Inflammatory macrophage (primary cell): Measurements from ENCODE around the gene ROR1.

Experiments used
- DNase-seq, 2 donors: peaks; one replicate each; pipeline ENCODE4 v3.0.0-alpha.2; 2020 to 2022

ROR1 gene

DNA sequence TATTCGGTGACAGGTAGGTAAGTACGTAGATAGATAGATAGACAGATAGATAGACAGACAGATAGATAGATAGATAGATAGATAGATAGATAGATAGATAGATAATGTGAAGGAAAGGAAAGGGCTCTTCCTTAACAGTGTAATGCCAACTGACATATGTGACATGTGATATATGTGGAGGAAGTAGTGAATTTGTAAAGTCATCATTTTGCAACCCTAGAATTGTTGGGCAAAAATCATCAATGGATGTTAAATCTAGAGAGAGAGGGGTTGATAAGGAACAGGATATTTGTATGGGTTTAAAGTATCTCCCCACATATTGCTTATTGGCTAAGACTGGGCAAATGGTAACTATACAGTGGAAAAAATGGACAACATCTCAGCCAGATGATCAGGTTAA, 166.6 kb downstream of the ROR1 start:
- no peak for DNase-seq

DNA sequence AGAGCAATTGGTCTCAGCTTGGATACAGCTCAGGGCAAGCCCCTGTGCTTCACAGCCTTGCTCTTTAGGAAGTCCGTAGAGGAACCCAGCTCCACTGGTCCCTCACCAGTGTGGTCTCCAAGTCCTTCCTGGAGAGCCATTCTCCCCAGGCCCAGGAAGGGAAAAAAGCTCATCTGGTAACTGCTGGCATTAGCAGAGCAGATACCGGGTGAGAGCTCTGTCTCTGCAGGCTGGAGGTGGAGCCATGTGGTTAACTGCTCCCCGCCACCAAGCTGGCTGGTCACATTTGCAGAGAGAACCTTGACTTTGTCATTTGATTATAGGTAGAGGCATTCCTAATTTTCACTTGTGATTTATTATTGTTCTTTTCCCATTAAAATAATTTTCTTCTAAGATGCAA, 169.6 kb downstream of the ROR1 start:
- no peak for DNase-seq

DNA sequence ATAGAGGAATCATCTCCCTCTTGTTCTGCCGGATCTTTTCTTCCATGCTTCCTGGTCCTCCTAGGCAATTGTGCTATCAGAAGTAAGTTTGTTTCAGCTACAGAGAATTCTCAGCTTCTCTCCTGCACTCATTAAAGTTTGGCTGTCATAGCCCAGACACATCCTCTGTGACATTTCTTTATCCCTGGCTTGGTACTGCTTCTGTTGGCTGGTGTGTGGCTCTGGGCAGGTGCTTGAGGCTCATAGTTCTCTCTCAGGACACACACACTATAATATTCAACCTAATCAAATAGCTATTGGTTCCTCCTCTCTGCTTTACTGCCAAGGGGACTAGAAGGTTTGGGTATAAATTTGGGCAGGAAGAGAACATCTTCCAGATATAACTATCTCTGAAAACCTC, 172.1 kb downstream of the ROR1 start:
- DNase-seq: no peak

DNA sequence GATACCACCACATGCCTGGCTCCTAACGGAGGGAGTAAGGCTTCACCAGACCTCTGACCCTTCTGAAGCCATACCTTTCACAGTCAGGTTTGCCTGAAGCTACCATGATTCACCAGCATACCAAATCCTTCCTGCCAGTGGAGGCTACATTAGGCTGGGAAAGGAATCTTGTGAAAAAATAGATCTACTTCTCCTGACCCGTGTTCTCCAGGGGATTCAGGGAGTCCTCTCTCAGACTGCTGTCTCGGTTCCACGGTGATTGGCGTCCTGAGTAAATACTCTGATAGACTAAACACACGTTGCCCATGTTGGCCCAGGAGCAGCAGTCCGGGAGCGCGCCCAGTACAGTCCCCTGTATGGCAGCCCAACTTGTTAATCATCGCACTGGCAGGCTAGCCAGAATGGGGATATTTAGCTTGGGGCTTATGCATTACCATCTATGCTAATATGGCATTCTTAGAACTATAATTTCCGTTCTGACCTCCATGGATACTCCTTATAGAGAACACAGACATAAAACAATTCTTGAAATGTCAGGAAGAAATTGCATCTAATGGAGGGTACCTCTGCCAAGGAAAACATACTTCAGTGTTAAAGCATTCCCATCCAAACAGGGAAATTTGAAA, 173.2 kb downstream of the ROR1 start:
- DNase-seq: no peak

DNA sequence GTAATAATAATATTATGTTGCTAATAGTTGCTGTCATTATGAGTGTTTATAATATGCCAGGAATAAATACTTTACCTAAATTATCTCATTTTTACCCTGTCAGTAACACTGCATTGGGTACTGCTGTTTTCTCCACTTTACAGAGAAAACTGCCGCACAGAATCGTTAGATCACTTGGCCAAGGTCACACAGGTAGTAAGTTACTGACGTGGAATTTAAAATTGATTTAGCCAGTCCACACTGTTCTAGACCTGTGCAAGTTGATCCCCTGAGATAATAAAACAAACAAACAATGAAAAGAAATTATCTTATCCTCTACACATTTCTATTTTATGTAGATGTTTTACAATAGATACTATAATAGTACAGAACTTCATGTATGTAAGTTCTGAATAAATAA, 174.1 kb downstream of the ROR1 start:
- no peak for DNase-seq

DNA sequence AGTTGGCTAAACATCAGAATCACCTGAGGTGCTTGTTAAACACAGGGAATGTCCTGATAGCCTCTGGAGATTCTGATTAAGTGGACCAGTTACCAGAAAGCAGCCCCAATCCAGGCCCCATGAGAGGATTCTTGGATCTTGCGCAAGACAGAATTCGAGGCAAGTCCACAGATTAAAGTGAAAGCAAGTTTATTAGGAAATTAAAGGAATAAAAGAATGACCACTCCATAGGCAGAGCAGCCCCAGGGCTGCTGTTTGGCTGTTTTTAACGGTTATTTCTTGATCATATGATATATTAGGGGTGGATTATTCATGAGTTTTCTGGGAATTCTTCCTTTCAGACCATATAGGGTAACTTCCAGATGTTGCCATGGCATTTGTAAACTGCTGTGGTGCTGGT, 176.2 kb downstream of the ROR1 start:
- no peak for DNase-seq

DNA sequence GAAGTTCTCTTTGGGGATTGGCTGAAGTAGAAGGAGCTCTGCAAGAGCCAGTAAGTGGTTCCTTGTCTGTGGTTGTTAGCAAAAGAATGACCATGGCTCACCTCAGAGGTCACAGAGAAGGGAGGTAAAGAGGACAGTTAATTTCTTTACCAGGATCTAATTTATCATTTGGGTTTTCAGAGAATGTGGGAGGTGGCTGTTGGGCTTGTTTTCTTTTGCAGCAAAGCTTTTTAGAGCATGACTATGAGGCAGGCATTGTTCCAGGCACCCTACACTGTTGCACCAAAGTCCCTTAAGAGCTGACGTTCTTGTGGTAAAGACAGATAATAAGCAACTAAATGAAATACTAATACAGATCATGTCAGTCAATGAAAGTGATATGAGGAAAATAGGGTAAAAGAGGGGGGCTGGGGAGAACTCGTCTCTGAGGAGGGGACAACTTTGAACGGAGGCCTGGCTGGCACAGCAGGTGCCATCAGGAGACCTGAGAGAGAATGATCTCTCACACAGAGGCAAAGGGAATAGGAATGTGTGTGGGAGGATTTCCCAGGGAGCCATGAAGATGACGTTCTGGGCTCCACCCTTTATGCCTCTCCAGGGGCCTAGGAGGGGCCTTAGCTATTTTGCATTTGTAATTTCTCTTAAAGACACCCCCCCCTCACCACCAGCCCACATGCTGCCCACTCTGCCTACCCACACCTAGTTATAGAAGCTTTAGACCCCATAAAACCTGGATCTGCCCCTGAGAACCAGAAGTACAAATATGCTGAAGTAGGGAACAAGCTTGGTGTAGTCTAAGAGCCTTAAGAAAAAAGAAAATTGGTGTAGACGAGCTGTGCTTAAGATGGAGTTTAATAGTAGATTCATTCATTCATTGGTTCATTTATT, 177.5 kb downstream of the ROR1 start:
- no peak for DNase-seq

DNA sequence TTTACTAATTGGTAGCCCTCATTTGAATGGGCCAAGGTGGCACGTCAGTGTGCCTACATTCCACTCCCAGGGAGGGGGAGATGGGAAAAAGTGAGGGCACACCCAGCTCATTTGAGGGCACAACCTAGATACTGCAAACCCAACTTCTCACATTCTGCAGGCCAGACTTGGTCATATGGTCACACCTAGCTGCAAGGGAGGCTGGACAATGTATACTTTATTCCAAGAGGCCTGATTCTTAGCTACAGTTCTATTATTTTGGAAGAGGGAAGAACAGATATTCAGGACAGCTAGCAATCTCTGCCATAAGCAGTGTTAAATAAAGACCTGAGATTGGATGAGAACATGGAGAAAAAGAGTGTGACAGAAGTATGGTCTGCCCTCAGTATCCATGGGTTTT, 180.4 kb downstream of the ROR1 start:
- DNase-seq: no peak

DNA sequence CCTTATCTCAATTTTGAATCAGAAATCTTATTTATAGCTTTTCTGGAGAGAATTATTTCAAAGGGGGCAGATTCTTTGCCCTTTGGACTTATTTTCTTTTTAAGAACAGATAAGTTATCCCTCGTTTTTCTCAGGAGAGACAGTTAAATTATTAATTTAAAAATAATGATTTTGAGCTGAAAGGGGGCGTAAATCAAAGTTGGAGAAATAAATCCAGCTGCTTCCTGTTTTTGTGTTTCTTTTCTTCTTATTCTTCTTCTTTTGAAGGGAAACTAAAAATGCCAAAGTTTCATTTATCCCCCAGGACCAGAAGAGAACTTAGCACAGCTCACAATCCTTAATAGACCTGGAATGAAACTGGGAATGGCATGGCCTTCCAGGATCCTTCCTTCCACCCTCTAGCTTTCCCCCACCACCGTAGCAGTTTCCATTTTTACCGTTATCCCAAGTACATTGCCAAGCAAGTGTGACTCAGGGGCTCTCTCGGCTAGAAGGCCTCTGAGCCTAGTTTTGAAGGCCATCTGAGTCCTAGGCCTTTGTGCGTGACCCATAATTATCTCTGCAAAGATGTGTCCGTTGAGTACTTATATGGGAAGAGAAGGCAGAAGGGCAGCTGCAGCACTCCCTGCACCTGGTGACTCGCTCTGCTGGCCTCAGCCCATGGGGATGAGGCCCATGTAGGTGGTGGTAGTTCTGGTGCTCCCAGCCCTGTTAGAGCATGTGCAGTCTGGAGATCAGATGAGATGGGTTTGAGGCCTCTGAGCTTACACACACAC, 181.7 kb downstream of the ROR1 start:
- no peak for DNase-seq

DNA sequence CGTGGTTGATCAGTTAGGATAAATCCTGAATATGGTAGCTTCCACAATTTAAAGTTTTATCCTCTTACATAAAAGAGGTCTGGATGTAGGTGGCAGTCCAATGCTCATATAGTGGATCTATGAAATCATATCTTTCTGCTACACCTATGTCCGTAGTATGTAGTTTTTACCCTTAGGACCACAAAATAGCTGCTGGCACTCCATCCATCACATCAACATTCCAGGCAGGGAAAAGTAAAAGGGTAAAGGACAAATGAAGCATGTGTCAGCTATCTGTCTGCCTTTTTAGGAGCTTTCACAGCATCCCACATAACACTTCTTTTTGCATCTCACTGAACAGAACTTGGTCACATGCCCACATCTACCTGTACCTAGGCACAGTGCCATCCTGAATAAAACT, 184.7 kb downstream of the ROR1 start:
- DNase-seq: no peak

DNA sequence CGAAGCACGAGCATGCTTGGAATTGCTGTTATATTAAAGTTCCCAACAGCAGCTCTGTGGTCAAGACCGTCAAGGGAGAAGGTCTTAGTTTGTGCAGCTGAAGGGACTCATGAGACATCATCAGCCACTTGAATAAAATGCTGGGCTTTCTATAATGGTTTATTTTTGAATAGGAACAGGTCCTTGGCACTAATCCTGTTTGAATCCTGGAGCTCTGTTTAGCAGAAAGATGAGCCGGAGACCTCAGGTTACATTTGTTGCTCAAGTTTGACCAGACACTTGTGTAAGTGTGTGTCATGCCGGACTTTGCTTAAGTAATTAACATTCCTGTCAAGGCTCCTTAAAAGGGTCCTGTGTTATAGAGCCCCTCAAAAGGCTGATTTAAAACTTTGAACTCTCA, 186.5 kb downstream of the ROR1 start:
- DNase-seq: no peak

DNA sequence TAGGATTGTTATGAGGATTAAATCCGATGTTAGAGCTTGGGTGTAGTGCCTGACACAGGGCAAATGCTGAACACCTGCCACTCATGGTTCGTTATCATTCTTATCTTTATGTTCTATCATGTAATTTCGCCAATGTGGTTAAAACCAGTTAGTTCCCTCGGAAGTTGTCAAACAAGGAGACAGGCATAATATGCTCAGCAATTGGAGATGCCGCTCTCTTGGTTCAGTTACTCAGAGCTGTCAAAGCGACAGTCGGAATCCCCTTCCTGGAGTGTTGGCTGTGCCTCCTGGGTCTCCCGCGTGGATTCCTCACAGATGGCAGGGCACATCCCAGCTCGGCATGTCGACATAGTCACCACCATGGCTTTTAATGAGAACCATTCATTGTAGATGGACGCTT, 192.2 kb downstream of the ROR1 start:
- no peak for DNase-seq

DNA sequence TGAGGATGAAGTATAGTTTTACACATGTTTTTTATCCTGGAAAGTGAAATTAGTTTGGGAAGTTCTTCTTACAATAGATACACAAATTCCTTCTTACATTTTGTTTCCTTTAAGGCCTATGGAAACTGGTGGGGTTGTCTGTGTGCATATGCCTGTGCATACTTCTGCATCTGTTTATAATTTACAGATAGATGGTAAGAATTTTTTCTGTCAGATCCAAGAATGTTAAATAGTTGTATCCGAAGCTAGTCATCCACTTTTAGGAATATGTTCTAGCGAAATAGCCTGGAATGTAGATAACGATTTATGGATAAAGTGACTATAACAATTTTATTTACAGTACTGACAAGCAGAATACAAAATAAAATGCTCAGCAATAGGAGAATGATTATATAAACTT, 194.1 kb downstream of the ROR1 start:
- DNase-seq: no peak

DNA sequence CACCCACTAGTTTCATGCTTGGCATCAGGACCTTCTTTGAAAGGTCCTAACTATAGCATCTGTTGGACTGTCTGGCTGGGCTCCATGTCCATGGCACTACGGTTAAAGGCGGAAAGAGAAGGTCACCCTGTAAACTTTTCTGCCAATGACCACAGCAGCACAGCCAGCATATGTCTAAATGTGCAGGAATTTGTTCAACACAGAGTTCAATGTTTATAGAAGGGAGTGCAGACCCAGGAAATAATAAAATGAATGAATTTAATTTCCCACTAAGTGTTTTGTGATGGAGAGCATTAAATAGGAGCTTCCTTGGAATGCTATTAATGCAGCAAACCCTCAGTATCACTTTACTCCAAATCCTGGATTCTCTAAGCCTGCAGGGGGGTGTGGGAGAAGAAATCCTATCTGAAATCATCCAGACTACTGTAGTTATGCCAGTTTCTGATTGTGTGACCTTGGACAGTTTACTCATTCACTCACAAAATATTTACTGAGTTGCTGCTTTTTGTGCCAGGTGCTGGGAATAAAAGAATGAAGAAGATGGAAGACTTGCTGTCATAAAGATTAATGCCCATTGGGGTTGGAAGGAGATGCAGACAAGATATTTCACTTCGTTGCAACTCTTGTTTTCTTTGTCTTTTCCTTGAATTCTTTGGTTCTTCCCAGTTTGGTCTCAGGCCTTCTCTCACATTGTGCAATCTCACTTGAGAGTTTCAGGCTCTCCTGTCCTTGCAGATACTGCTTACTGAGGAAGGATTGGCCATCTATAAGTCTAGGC, 195.0 kb downstream of the ROR1 start:
- DNase-seq: no peak

DNA sequence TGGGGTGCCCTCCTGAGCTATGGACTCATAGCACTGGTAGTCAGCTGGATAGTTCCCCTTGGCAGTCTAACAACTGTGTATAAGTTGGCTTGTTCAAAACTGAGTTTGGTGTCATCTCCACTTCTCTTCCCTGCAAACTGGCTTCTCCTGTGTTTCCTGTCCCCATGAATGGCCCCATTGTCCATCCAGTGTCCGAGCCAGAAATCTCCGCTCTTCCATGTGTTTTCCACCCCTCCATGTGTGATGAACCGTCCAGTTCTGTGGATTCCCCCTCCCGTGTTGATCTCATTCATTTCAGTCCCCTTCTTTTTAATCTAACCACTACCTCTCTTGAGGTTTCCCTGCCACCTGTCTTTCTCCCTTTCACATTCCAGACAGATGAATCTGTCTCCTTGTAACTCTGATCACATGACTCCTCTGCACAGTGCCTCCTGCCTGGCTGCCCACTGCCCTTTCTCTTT, 195.7 kb downstream of the ROR1 start:
- no peak for DNase-seq

DNA sequence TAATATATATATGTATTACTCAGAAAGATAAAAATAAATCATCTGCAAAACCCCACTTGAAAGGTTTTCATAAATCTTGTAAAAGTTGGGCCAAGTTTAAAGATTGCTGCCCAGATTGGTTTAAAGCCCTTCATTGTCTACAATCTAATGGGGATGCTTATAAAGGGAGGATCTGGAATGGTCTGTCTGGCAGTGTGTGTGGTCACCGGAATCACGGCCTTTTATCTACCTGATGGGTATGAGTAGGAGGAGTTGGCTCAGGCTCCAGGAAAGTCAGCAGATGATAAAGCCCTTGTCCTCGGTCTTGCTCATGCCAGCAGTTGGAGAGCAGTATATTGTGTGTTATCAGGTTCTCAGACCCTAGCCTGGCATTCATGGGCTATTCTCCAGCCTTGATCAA, 197.7 kb downstream of the ROR1 start:
- no peak for DNase-seq

DNA sequence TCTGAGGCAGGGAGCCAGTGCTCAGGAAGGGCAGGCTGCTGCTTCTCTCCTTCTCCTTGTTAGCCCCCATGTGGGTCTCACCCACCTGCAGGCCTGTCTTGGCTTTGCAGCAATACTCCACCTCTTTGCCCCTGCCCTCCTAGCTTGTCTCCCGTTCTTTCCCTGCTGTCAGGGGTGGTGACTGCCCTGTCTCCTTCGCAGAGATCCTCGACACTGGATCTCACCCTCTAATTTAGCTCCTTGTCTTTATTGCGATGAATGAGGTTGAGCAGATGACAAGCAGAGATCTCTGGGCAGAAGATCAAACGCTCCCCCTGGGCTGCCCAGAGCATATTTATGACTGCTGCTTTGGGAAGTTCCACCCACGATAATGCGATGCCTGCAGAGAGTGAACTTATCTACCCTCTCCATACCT, 199.2 kb downstream of the ROR1 start:
- DNase-seq: no peak

DNA sequence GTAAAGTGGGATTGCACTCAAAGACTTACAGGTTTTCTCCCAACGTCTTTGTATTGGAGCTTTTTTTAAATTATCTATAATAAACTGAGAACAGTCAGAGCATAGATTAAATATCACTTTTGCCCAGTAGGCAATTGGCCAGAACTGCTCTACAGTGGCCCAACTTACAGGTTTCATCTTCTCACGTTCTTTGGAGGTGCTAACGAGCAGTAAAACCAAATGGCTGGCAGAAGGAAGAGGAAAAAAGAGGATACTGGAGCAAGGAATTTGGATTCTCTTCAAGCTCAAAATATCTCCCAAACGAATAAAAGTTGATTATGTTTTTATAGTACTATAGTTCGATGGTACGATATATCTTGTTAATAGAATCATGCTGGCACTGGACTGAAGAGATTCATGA, 201.1 kb downstream of the ROR1 start:
- DNase-seq: no peak

DNA sequence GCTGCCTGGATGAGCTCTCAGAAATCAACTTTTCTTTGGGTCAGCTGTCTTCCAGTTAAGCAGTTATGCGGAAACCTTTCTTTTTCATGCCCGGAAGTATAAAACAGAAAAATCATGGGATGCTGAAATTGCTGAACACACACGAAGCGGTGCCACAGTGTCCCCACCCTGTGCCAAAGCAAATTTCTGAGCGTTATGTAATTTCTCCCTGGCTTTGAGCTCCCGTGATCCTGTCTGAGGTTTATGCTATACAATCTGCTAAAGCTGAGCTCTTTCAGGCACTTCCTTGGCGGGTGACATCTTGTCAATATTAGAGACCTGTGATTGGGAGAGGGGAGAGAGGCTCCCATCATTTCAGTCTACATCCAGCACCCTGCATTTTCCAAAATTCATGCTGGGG, 201.7 kb downstream of the ROR1 start:
- DNase-seq: no peak

DNA sequence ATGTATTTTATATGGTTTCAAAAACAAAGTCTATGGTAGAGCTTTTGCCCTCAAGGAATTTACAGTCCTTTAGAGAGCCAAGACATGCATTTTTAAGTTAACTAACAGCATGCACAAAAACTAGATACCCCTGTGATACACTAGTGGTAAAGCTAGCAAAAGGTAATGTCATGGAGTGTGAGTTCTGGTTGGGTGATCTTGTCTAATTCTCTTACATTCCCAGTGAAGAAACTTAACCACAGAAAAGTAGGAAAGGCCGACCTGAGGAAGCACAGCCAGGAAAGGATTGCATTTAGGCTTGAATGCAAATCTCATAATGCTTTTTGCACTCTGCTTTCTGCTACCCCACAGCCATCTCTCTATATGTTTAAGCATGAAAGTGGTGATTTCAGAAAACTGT, 202.2 kb downstream of the ROR1 start:
- no peak for DNase-seq

DNA sequence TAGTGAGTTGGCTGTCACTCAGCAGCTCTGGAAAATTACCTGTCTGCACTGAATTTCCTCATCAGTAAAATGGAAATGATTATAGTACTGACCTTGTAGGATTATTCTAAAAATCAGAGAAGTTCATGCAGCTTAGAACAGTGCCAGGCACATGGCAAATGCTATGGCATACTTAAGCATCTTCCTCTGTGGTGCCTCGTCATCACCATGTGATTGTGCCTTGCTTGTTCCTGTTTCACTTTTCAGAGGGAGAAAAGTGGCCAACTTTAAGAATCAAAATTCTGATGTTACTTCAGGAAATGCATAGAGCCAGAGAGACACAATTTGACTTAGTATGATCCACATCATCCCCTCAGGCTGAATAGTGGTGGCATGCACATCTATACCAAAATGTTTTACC, 203.6 kb downstream of the ROR1 start:
- DNase-seq: peak in 1 of 2 donors; percentile 62

DNA sequence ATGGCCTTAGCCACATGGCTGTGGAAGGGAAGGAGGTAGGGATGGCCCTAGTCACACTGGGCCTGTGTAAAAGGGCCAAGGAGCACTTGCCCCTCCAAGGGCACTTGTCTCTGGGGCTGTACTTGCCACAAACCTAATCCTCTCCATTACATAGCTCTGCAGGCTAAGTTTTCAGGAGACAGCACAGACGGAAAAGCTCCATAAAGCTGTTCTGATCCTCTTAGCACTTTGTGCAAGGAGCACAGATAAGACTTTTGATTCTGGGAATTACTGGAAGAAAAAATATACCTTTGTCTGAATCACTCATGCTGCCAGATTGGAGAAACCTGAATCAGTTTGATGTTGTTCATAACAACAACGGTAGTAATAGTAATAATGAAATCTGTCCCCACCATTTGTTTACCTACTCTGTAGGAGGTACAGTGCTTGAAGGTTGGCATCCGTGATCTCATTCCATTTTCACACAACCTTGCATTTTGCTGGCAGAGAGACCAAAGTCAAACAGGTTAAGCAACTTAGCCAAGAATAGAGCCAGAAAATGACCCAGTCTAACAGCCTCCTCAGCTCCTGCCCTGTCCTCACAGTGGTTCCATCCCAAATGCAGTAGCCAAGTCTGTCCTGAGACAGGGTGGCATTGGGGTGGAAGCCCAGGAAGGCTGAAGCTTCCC, 207.1 kb downstream of the ROR1 start:
- no peak for DNase-seq
